ENCODE data around the gene IL36A.

GRCh38 chr2:112980537-112980936 lies 24.7 kb upstream of the IL36A start:
- TF ChIP-seq CTCF (IDR thresholded peaks at IDR 0.05) = no peak
- TF ChIP-seq HDAC2 (IDR thresholded peaks at IDR 0.05) = no peak
- no peak for TF ChIP-seq MAX (IDR thresholded peaks at IDR 0.05)
- no peak for TF ChIP-seq CBX8 (IDR thresholded peaks at IDR 0.05)
- no peak for TF ChIP-seq POLR2A (IDR thresholded peaks at IDR 0.05; ENCODE audit: low read length)
- no peak for TF ChIP-seq ZSCAN20 (CRISPR knock-in tag; IDR thresholded peaks at IDR 0.05)
- TF ChIP-seq CHD2 (IDR thresholded peaks at IDR 0.05; ENCODE audit: low read length, partially characterized antibody) = no peak
- no peak for TF ChIP-seq REST (IDR thresholded peaks at IDR 0.05)
- no peak for TF ChIP-seq CHD4 (IDR thresholded peaks at IDR 0.05; ENCODE audit: borderline replicate concordance)
- TF ChIP-seq RFX5 (IDR thresholded peaks at IDR 0.05) = no peak
- TF ChIP-seq EP300 (IDR thresholded peaks at IDR 0.05) = no peak
